HCT116 (cell line): ENCODE results near the gene CSK. TPM values are rescaled to one million over a fixed set of nuclear protein-coding genes. Genes with fewer than 3 reads are reported as not detected.

ENCODE experiments used
- ATAC-seq: fragments of 200-7000 bp; cut with Tn5 transposase; 2 replicates; pipeline ENCODE4 v1.9.1; 2020; ENCODE audit warnings: mild to moderate bottlenecking, moderate library complexity
- BruUV-seq: library from RNA; stranded (reverse); fragments of 400-500 nt; replicated peaks from 2 replicates; lab custom pipeline; 2021; lab: Mats Ljungman, UMichigan
- CTCF ChIA-PET: fragments of 300-600 bp; sonication (Branson Sonifier 250); formaldehyde crosslinking; loops from one replicate; lab custom pipeline; 2021; ENCODE audit warnings: antibody characterized with exemption; lab: Charles Lee
- POLR2A ChIA-PET: fragments of 300-600, 350-600 bp; sonication (Branson Sonifier 250); formaldehyde crosslinking; loops from one replicate; lab custom pipeline; 2021; ENCODE audit warnings: antibody characterized with exemption; lab: Charles Lee
- RAD21 ChIA-PET, 2 experiments: fragments of 300-600 bp; sonication (Branson Sonifier 250); formaldehyde crosslinking; loops; one replicate each; lab custom pipeline; 2023; ENCODE audit warnings: low total read pairs in 2 of 2; ENCODE audit not compliant: uncharacterized antibody in 2 of 2, unreplicated experiment in 2 of 2, low non-redundant PET in 1 of 2; lab: Charles Lee
- DNase-seq: peaks from one replicate; pipeline ENCODE4 v3.0.0-alpha.2; 2010; ENCODE audit warnings: low read depth, low spot score
- H2AFZ ChIP-seq: fragments of 200-600 bp; shearing (Covaris generic), sonication (generic); 2 replicates; pipeline ENCODE4 v1.6.1; 2017; ENCODE audit warnings: low read depth, mixed run types, mixed read lengths, antibody characterized with exemption, low read length; ENCODE audit not compliant: poor library complexity, severe bottlenecking
- H3K27ac ChIP-seq: 2 replicates; pipeline ENCODE4 v1.5.1; 2012; ENCODE audit warnings: low read depth, low read length
- H3K27me3 ChIP-seq: fragments of 200-600 bp; sonication (generic); 2 replicates; pipeline ENCODE4 v1.6.1; 2016; ENCODE audit warnings: mixed run types, low read length, mixed read lengths; ENCODE audit not compliant: insufficient read depth
- H3K36me3 ChIP-seq, 2 experiments: fragments of 200-500 bp in 1 of 2; fragments of 200-600 bp in 1 of 2; sonication (Bioruptor generic) in 1 of 2; sonication (generic) in 1 of 2; 2 replicates each; pipeline versions ENCODE4 v1.5.1 to v1.6.1; 2014 to 2016; ENCODE audit warnings: low read length in 2 of 2, inconsistent platforms in 1 of 2, mixed read lengths in 1 of 2, mixed run types in 1 of 2; ENCODE audit not compliant: insufficient read depth in 2 of 2, control insufficient read depth in 1 of 2
- H3K4me1 ChIP-seq, 2 experiments: fragments of 200-600 bp in 1 of 2; sonication (generic) in 1 of 2; 2 replicates each; pipeline versions ENCODE4 v1.5.1 to v1.6.1; 2012 to 2017; ENCODE audit warnings: low read length in 2 of 2, inconsistent platforms in 1 of 2, mild to moderate bottlenecking in 1 of 2, mixed read lengths in 1 of 2, mixed run types in 1 of 2, moderate library complexity in 1 of 2; ENCODE audit not compliant: insufficient read depth in 2 of 2, control insufficient read depth in 1 of 2
- H3K4me2 ChIP-seq: fragments of 200-600 bp; sonication (generic); 2 replicates; pipeline ENCODE4 v1.6.1; 2017; ENCODE audit warnings: mixed run types, low read length, mixed read lengths
- H3K4me3 ChIP-seq, 2 experiments: fragments of 200-600 bp in 1 of 2; sonication (generic) in 1 of 2; replicated peaks in 1 of 2; 2 replicates each; pipeline ENCODE4 v1.5.1; 2011 to 2016; ENCODE audit warnings: low read length in 2 of 2, control low read depth in 1 of 2, low read depth in 1 of 2, mild to moderate bottlenecking in 1 of 2, mixed read lengths in 1 of 2, mixed run types in 1 of 2
- H3K79me2 ChIP-seq: fragments of 200-600 bp; sonication (generic); 2 replicates; pipeline ENCODE4 v1.6.1; 2017; ENCODE audit warnings: mild to moderate bottlenecking, mixed run types, low read length, moderate library complexity, mixed read lengths; ENCODE audit not compliant: insufficient read depth
- H3K9ac ChIP-seq: fragments of 200-600 bp; sonication (generic); 2 replicates; pipeline ENCODE4 v1.6.1; 2016; ENCODE audit warnings: low read length, mixed read lengths
- H3K9me2 ChIP-seq: fragments of 200-600 bp; sonication (generic), shearing (Covaris generic); 2 replicates; pipeline ENCODE4 v1.6.1; 2017; ENCODE audit warnings: mixed run types, mild to moderate bottlenecking, moderate library complexity; ENCODE audit not compliant: insufficient read depth
- H3K9me3 ChIP-seq, 2 experiments: fragments of 200-500 bp in 1 of 2; fragments of 200-600 bp in 1 of 2; sonication (Bioruptor generic) in 1 of 2; sonication (generic) in 1 of 2; 2 replicates each; pipeline ENCODE4 v1.6.1; 2014 to 2017; ENCODE audit warnings: low read length in 2 of 2, mixed read lengths in 2 of 2, inconsistent platforms in 1 of 2, low read depth in 1 of 2, mild to moderate bottlenecking in 1 of 2, mixed run types in 1 of 2, moderate library complexity in 1 of 2; ENCODE audit not compliant: control insufficient read depth in 1 of 2, insufficient read depth in 1 of 2
- H4K20me1 ChIP-seq: fragments of 200-600 bp; sonication (generic), shearing (Covaris generic); 2 replicates; pipeline ENCODE4 v1.6.1; 2017; ENCODE audit warnings: mixed run types, mild to moderate bottlenecking, moderate library complexity; ENCODE audit not compliant: insufficient read depth
- EZH2 ChIP-seq: fragments of 200-600 bp; sonication (generic); IDR thresholded peaks from 2 replicates; pipeline ENCODE4 v1.6.1; 2017; ENCODE audit warnings: antibody characterized with exemption, mixed run types
- MAX ChIP-seq: IDR thresholded peaks from 2 replicates; pipeline ENCODE4 v1.6.1; 2012
- SIN3A ChIP-seq: IDR thresholded peaks from 2 replicates; pipeline ENCODE4 v1.6.1; 2012; ENCODE audit warnings: low read depth
- TCF7L2 ChIP-seq: IDR thresholded peaks from 2 replicates; pipeline ENCODE4 v1.7.0; 2011; ENCODE audit warnings: borderline replicate concordance, inconsistent platforms; ENCODE audit not compliant: insufficient read depth, insufficient read length; ENCODE audit errors: extremely low read depth
- ZFX ChIP-seq: fragments of 450-650 bp; IDR thresholded peaks from 2 replicates; pipeline ENCODE4 v1.6.1; 2017
- intact Hi-C: fragments of 100-400 bp; cut with micrococcal nuclease; formaldehyde crosslinking; loops from 2 replicates; pipeline ENCODE4 v1.10.0; 2022
- total RNA-seq: library from RNA; stranded (reverse); gene quantifications from one replicate; pipeline ENCODE4 v1.2.1, GENCODE V29; 2021; ENCODE audit not compliant: unreplicated experiment

The CSK gene
- total RNA-seq, 1 experiment from 2014 or later, result 72.2 TPM

GRCh38 chr15:74782259-74783071, 585 bp downstream of the CSK start:
- CTCF ChIA-PET, result interaction anchor here (0.7 to 3.0 kb wide), 5 partner anchors 11 to 168 kb away, joined by 3 to 8 read pairs (median 3); no protein-coding TSS in a partner anchor
- intact Hi-C loops, result loop anchor here (10.0 kb wide), 1 partner anchor 422 kb away; the partner anchor contains the start of gene C15orf39
- 0 out of 2 replicates have a peak, but pooled peaks have one; percentile 54 for TF ChIP-seq SIN3A
- TF ChIP-seq EZH2, result no peak
- TF ChIP-seq ZFX, result peak; percentile 60
- TF ChIP-seq, all 23 proteins: peak for 2
- no peaks in the 10 kb centered on the region for H3K27me3 ChIP-seq
- no peak for DNase-seq
- H3K4me3 ChIP-seq, result peak overlapping the region; percentile 92 to 93
- no peaks in the 10 kb centered on the region for H3K9me2 ChIP-seq
- no peaks in the 10 kb centered on the region for H3K9me3 ChIP-seq
- RAD21 ChIA-PET, result no interaction called here
- peak; percentile 49 for ATAC-seq
- H3K79me2 ChIP-seq, result peaks cover 48% of the 10 kb centered on the region
- H3K9ac ChIP-seq, result peak overlapping the region; percentile 87
- no peaks in the 10 kb centered on the region; the same call in 1 of the 2 replicates for H4K20me1 ChIP-seq
- POLR2A ChIA-PET, result interaction anchor here (1.5 kb wide), 1 partner anchor 17 kb away, joined by 3 read pairs; no protein-coding TSS in a partner anchor
- BruUV-seq, result no TSS peak
- peaks cover 0 to 5% of the 10 kb centered on the region in 2 experiments; a peak in 2 of 4 replicates for H3K36me3 ChIP-seq
- H3K4me2 ChIP-seq, result peak overlapping the region; percentile 95
- peaks cover 14 to 28% of the 10 kb centered on the region in 2 experiments for H3K4me1 ChIP-seq
- no peak overlapping the region for H2AFZ ChIP-seq
- H3K27ac ChIP-seq, result peak overlapping the region; percentile 92

- intact Hi-C loops, result loop anchor here (10.0 kb wide), 1 partner anchor 422 kb away; the partner anchor contains the start of gene C15orf39
- H3K9ac ChIP-seq, result peak overlapping the region; percentile 87
- peak overlapping the region; percentile 95 for H3K4me2 ChIP-seq
- no peak for DNase-seq
- no peak overlapping the region for H2AFZ ChIP-seq
- ChIA-PET RAD21 (interaction anchor here in 1 of 2 experiments (1.3 kb wide), 1 partner anchor 119 kb away, joined by 3 read pairs; no protein-coding TSS in a partner anchor), CTCF (interaction anchor here (0.7 to 3.0 kb wide), 5 partner anchors 14 to 167 kb away, joined by 3 to 8 read pairs (median 4); no protein-coding TSS in a partner anchor), POLR2A (interaction anchor here (1.5 kb wide), 1 partner anchor 16 kb away, joined by 3 read pairs; no protein-coding TSS in a partner anchor)
- peaks cover 14 to 35% of the 10 kb centered on the region in 2 experiments for H3K4me1 ChIP-seq
- no TSS peak for BruUV-seq
- H3K9me3 ChIP-seq, result no peaks in the 10 kb centered on the region
- no peaks in the 10 kb centered on the region; the same call in 1 of the 2 replicates for H4K20me1 ChIP-seq
- peak overlapping the region; percentile 92 for H3K27ac ChIP-seq
- no peaks in the 10 kb centered on the region for H3K9me2 ChIP-seq
- peak; percentile 34 for ATAC-seq
- no peaks in the 10 kb centered on the region for H3K27me3 ChIP-seq
- TF ChIP-seq MAX (peak; percentile 59; the same call in 1 of the 2 replicates), TCF7L2 (no peak)
- TF ChIP-seq, all 23 proteins: peak for 1
- Histone ChIP-seq H3K79me2 (peaks cover 56% of the 10 kb centered on the region), H3K4me3 (peak overlapping the region; percentile 92 to 93), H3K36me3 (peaks cover 0 to 5% of the 10 kb centered on the region in 2 experiments; a peak in 2 of 4 replicates)
Observed at GRCh38 chr15:74783072-74783807, 1.4 kb downstream of the CSK start.
